Endothelial cell of umbilical vein (primary cell): ENCODE measurements around the gene CCDC6.

Source experiments
- CTCF ChIP-seq, 2 donors: IDR thresholded peaks; 1 replicate in 1 of 2; 2 replicates in 1 of 2; pipeline ENCODE4 v1.5.1; 2011; ENCODE audit warnings: low read length in 2 of 2, mild to moderate bottlenecking in 2 of 2, moderate library complexity in 2 of 2, control low read depth in 1 of 2, inconsistent platforms in 1 of 2, low read depth in 1 of 2; ENCODE audit not compliant: insufficient read depth in 1 of 2; ENCODE audit errors: extremely low read depth in 1 of 2
- EZH2 ChIP-seq: IDR thresholded peaks from 2 replicates; pipeline ENCODE4 v1.6.1; 2012; ENCODE audit warnings: borderline replicate concordance, low read depth, mild to moderate bottlenecking, moderate library complexity, low read length, inconsistent platforms; ENCODE audit not compliant: severe bottlenecking
- JUN ChIP-seq: IDR thresholded peaks from 2 replicates; pipeline ENCODE4 v1.6.1; 2011; ENCODE audit warnings: borderline replicate concordance, low read depth; ENCODE audit not compliant: insufficient read length, insufficient read depth
- MYC ChIP-seq: IDR thresholded peaks from one replicate; pipeline ENCODE4 v1.6.1; 2011; ENCODE audit warnings: mild to moderate bottlenecking, low read depth, low read length
- POLR2A ChIP-seq: IDR thresholded peaks from 2 replicates; pipeline ENCODE4 v1.6.1; 2012; ENCODE audit warnings: low read depth, mild to moderate bottlenecking, control low read depth, low read length
- POLR2AphosphoS5 ChIP-seq: IDR thresholded peaks from 2 replicates; pipeline ENCODE4 v1.6.1; 2012; ENCODE audit warnings: low read depth, mild to moderate bottlenecking, control low read depth, low read length, moderate library complexity; ENCODE audit not compliant: insufficient read depth

GRCh38 chr10:59937720-59938119 is 31.4 kb upstream of the CCDC6 start:
- no peak for TF ChIP-seq MYC
- TF ChIP-seq CTCF (IDR thresholded peaks at IDR 0.05; ENCODE audit: extremely low read depth in 1 of 2, insufficient read depth in 1 of 2, low read depth in 1 of 2, low read length in 2 of 2), result no peak
- TF ChIP-seq POLR2A, result no peak
- TF ChIP-seq JUN, result no peak
- no peak for TF ChIP-seq POLR2AphosphoS5
- no peak for TF ChIP-seq EZH2
